VCaP (cell line): ENCODE results near the gene OR52E6.

Experiments
- H3K27ac ChIP-seq: fragments of 450-650 bp; 2 replicates; pipeline ENCODE4 v1.5.1; 2017
- TF ChIP-seq, protein P1 (sequence below): fragments of 450-650 bp; conservative IDR thresholded peaks from 2 replicates; pipeline ENCODE4 v1.5.1; 2017; ENCODE audit warnings: mild to moderate bottlenecking, moderate library complexity

The OR52E6 gene

DNA sequence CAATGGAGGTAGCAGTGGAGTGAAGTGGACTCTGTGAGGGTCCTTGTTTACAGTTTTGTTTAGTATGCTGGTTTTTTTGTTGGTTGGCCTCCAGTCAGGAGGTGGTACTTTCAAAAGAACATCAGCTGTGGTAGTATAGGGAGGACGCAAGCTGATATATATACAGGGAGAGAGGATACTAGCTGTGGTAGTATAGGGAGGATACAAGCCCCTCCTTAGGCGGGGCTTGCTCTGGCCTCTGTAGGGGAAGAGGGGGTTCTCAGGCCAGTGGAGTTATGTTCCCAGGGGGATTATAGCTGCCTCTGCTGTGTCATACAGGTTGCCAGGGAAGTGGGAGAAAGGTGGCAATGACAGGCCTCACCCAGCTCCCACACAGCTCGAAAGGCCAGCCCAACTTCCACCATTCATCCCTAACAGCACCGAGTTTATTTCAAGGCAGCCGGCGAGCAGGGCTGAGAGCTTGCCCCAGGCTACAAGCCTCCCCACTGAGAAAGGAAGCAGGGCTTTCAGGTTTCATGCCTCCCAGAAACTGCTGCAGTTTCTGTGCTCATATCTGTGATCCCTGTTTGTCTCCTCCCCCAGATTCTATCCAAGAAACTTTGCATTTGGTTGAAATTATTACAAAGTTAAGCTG, 10.4 kb downstream of the OR52E6 start:
- no peak overlapping the region for H3K27ac ChIP-seq
- TF ChIP-seq, protein P1, sequence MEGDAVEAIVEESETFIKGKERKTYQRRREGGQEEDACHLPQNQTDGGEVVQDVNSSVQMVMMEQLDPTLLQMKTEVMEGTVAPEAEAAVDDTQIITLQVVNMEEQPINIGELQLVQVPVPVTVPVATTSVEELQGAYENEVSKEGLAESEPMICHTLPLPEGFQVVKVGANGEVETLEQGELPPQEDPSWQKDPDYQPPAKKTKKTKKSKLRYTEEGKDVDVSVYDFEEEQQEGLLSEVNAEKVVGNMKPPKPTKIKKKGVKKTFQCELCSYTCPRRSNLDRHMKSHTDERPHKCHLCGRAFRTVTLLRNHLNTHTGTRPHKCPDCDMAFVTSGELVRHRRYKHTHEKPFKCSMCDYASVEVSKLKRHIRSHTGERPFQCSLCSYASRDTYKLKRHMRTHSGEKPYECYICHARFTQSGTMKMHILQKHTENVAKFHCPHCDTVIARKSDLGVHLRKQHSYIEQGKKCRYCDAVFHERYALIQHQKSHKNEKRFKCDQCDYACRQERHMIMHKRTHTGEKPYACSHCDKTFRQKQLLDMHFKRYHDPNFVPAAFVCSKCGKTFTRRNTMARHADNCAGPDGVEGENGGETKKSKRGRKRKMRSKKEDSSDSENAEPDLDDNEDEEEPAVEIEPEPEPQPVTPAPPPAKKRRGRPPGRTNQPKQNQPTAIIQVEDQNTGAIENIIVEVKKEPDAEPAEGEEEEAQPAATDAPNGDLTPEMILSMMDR = no peak

DNA sequence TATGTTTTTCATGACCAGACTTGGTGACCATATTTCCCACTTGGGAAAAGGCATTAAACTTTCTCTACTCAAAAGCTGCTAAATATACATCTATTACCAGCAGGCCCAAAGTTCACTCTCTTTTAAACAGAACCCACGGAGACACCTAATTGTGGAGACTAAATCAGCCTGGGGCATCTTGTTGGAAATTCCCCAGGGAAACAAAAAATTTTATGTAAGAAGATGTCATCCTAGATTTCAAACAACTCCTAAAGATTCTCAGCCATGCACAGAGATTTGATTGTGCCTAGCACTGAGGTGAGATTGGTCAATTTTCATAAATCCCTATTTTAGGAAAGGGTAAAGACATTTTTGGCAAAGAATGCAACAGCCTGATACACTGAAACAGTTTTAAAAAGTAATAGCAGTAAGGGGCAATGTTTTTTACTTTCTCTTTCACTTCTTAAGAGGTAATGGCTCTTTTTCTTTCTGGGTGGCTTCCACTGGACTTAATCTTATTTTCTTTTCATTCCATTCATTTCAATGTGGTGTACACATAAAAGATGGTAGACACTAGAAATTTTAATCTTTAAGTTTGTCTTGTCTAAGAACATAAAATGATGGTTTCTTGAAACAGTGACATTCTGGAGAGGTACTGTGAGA, 23.3 kb downstream of the OR52E6 start:
- no peak overlapping the region for H3K27ac ChIP-seq
- TF ChIP-seq, protein P1 = no peak

DNA sequence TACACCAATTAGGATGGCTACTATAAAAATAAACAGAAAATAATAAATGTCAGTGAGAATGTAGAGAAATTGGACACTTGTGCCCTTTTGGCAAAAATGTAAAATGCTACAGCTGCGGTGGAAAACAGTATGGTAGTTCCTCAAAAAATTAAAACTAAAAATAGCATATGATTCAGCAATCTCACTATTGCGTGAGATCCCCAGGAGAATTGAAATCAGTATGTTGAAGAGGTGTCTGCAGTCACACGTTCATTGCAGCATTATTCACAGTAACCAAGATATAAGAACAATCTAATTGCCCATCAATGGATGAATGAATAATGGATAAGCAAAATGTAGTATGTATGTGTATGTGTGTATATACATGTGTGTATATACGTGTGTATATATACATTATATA, 26.2 kb downstream of the OR52E6 start:
- TF ChIP-seq, protein P1 = no peak
- no peak overlapping the region for H3K27ac ChIP-seq

DNA sequence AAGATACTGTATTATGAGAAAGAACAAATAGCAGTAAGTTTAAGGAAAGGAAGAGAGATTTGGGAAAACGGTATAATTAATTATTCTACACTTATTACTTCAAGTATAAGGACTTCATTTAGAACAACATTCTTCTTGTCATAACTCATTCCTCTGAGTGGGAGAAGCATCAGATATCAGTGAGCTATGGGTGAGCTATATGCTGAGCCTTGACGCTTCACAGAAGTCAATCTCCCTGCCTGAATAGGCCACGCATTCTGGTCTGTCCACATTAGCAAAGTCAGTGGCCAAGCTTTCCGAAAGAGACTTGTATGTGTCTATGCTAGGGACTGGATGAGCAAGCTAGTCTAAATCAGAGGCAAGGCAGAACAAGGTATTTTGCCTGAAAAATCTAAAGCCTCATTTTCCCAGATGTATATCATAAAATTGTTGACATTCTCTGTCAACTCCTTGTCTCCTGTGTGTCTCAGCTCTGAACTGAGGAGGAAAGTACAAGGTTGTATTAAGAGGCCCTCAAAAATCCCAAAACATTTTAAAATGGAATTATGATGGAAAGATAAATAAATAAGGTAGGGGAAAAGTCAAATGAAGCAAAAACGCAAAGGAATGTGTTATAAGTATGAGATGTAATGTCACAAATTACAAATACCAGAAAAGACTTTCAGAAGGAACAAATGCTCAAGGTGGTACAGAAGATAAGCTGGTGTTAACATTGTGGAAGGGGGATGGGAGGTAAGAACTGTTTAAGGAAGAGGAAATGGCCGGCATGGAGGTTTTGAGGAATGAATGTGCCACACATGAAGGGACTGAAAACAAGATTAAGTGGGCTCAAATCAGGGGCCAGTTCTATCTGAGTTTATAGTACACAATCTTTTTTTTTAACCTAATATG, 31.5 kb downstream of the OR52E6 start:
- H3K27ac ChIP-seq = no peak overlapping the region
- TF ChIP-seq, protein P1 = no peak

DNA sequence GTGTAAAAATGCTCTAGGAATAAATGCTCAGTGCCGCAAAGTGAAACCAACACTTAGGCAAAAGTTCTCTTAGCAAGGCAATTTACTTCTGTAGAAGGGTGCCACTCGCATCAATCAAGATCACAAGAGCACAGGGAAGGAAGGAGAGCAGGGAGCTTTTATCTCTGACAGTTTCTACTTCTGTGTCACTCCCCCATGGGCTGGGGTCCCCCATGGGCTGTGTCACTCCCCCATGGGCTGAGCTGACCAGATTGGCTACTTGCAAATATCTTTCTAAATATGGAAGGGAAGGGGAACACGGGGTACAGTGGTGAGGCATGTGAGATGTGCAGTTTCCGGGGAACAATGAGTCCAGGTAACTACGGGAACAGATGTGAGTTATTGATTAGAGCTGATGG, 32.6 kb downstream of the OR52E6 start:
- no peak overlapping the region for H3K27ac ChIP-seq
- TF ChIP-seq, protein P1 = no peak

DNA sequence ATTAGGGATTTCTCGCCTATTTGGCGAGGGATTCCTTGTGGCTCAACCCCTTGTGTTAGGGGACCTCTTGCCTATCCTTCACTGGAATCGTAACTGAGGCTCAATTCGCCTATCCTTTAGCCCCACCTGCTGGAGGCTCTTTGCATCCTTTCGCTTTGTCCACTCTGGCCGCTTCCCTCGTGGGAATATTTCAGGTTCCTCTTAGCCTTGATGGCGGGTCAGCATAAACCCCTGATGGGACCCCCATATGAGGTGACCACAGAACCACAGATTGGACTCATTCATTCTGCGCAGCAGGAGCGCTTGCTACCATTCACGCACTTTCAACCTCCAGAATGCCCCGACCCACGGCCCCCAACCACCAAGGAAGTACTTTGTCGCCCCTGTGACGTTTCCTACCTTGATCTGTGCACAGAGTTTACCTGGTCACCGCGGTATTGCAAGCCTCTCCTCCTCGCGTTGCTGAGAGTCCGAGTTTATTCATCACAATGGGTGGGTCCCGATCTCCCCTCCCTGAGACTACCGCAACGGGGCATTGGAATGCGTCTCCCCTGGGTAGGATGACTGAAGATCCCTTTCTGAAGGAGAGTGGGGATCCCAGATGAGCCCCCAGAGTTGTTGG, 33.1 kb downstream of the OR52E6 start, which contains the start of gene OR52N2:
TSS of gene OR52N2 (plus strand) at position 425 of the 622 bp plus-strand sequence. CDS start 11,412 bp downstream, outside the sequence.
- no peak within 1 kb of the TSS for H3K27ac ChIP-seq
- TF ChIP-seq, protein P1 = peak; percentile 80

DNA sequence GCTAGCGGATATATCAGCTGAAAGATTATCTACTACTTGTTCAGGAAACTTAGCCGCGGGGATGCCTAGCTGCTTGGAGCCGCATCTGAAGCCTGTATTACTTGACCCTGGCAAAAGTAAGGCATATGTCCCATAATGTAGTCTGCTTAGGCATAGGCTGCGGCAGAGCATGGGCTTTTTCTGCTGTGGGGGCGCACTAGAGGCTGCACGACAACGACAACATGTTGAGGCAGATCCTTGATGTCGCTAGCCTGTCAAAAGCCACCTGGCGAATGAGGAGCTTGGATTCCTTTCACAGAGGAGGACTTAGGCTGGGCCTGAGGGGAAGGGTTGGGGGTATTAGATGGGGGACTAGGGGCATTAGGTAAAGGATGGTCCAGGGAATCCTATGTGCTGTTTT, 34.1 kb downstream of the OR52E6 start:
- H3K27ac ChIP-seq = no peak overlapping the region
- TF ChIP-seq, protein P1 = no peak
